Esophagus mucosa (tissue), 1 donor: Measurements from ENCODE around the gene KRT34. TPM values are rescaled to one million over a fixed set of nuclear protein-coding genes. Genes with fewer than 3 reads are reported as not detected.
"Not testable (repeated sequence)": the region's sequence is repeated elsewhere in the genome, so short reads cannot be mapped to it uniquely, and the experiment has no call there.

ENCODE experiments used
- ATAC-seq: fragments of 200-7000 bp; cut with Tn5 transposase; one replicate; pipeline ENCODE4 v1.9.1; 2020
- total RNA-seq: library from RNA; stranded (reverse); gene quantifications from one replicate; pipeline ENCODE4 v1.2.4, GENCODE V29; 2023
- donor health status: DM: yes; HTN: yes; CAD: no.

Gene KRT34
- total RNA-seq, 1 donor from 2014 or later, result 0.44 TPM

GRCh38 chr17:41360296-41360995 lies 21.7 kb downstream of the KRT34 start:
- no peak for ATAC-seq

DNA sequence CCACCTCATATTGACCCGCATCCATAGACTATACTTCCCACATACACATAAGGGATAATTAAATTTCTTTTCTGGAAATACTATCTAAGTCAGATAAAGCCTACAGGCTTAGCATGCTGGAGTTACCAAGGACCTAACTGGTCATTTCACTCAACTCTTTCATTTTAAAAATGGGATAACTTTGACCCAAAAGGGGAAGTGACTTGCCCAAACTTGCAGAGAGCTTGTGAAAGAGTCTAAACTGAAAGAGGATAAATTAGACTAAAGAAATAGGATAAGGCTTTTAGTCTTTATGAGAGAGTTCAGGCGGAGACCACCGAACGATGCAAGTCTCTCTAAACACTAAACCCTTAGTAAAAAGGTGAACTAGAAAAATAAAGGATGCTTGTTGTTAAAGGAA lies 27.6 kb downstream of the KRT34 start:
- ATAC-seq, result no peak

DNA sequence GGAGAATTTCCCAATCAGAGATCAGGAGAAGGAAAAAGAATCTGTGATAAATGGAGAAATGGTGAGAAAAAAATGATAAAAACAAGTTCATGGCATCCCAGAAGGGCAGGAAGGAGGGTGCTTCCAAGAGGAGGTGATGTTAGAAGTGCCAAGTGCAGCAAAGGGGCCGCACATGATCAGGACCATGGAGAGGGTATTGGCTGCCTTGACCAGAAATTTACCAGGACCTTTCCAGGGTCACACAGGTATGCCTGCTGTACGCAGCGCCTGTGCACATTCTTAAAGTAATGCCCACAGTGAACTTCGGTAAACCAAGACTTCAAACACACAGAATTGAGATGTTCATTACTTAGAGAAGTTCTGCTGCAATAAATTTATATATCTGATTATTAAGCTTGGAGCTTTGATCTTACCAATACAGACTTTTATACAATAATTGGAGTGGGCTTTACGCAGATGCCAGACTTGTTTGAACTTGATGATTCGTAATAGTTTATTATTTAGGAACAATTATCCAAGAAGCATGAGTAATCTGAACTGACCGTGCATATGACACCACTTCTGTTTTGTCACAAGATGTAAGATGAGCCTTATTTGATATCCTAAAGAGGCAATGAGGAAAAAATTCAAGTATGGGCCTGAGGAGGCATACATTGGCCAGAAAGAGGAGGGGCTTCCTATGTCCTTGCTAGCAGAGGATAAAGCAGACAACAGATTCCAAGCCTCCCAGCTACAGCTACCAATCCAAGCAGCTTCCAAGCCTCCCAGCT lies 29.3 kb downstream of the KRT34 start:
- ATAC-seq, result no peak

DNA sequence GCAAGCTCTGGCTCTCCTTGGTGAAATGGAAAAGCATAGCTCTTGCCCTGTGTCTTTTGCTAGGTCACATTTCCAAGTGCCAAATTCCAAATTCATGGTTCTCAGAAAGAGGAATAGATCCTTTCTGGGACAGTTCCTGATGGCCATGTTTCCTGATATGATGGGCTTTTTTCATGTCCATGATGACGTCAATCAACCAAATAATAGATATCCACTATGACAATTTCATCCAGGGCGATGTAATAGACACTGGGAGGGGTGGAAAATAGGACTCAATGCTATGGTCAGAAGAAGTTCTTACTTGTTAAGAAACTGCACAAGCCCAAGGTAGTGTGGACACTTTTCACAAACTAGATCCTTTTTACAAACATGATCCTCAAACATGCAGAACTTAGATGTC lies 30.9 kb downstream of the KRT34 start:
- ATAC-seq, result no peak

DNA sequence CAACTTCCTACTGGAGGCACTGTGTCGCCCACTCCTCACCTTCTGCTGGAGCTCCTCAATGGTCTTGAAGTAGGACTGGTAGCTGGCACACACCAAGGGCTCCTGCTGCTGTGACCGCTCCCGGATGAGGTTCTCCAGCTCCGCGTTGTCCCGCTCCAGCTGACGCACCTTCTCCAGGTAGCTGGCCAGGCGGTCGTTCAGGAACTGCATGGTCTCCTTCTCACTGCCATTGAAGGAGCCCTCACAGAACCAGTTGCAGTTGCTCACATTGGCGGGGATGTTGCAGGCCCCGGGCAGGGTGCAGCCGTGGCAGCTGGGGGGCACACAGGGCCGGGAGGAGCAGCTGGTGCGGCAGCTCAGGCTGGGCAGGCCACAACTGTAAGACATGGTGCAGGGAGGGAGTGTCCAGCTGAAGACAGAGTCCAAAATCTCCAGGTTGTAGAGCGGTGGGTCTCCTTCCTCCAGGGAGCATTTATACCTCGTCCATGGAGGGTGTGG lies 31.7 kb downstream of the KRT34 start, which contains the start of gene KRT33A:
TSS of gene KRT33A (minus strand) at position 448 of the 498 bp plus-strand sequence. CDS start at position 387, 61 bp downstream.
- ATAC-seq, result not testable (repeated sequence)

DNA sequence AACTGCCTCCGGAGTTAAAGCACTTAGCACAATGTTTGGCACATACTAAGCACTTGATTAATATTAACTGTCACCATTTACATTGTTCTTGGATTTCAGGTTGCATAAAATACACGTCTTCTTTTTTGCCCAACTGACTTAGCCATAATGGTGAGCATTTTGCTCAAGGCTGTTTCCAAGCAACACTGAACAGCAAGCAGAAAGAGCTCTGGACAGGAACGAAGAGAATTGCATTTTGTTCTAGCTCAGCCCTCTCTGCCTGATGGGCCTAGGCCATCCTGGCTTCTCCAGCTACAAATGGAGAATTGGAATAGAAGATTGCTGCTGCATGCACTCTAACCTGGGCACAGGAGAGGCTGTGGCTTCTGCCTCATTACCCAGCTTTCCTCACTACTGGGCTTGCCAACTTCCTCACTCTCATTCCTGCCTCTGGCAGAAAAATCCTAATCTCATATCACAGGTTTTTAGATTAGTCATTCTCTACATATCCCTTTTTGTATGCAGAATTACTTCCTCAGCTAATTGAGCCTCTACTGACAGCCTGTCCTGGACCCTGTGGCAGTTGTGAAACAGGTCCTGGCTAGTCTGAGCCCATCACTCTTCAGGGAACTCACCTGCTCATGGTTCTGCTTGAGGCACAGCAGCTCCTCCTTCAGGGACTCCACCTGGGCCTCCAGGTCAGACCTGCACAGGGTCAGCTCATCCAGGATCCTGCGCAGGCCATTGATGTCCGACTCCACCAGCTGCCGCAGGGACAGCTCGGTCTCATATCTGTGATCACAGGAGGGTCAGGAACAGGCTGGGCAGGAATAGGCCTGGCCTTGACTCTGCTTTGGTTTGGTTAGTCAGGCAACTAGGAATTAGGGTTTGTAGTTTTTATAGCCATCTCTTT lies 34.0 kb downstream of the KRT34 start:
- ATAC-seq, result peak; percentile 90

DNA sequence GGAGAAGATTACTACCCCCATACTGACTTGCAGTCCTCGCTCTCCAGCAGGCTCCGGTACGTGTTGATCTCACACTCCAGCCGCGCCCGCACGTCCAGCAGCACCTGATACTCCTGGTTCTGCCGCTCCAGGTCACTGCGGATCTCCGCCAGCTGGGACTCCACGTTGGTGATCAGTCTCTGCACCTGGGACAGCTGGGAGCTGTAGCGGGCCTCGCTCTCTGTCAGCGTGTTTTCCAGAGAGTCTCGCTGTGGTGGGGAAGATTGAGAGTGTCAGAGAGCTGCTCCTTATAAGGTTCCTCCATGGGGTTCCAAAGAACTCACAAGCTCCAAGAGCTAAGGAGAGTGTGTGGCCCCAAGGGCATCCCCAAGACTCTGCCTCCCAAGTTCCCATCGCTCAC lies 35.7 kb downstream of the KRT34 start:
- ATAC-seq, result not testable (repeated sequence)

- ATAC-seq, result no peak
Measured at GRCh38 chr17:41345992-41346391, 36.1 kb downstream of the KRT34 start.

DNA sequence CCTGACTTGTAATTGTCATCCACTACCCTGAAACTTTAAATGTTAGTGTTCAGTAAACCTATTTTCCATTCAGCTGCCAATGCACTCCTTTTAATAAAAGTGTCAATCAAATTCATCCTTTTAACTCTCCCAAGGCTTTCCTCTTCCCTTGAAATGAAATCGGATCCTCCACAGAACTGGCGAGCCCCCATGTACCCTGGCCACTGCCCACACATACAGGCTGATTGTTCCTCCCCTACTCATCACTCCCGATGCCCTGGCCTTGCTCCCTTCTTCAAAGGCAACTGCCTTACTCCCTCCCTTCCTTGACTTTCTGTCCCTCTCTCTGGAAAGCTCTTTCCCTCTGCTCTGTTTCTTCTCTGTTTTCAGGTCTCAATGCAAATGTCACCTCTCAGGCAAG lies 39.1 kb downstream of the KRT34 start:
- no peak for ATAC-seq

- no peak for ATAC-seq
Measured at GRCh38 chr17:41340934-41341861, 40.9 kb downstream of the KRT34 start.

- no peak for ATAC-seq
Measured at GRCh38 chr17:41340494-41340893, 41.6 kb downstream of the KRT34 start.

GRCh38 chr17:41339571-41340172 lies 42.4 kb downstream of the KRT34 start:
- ATAC-seq, result peak; percentile 34

GRCh38 chr17:41338961-41339485 lies 43.1 kb downstream of the KRT34 start:
- ATAC-seq, result peak; percentile 75

- no peak for ATAC-seq
Measured at GRCh38 chr17:41335747-41336146, 46.4 kb downstream of the KRT34 start.

- no peak for ATAC-seq
Measured at GRCh38 chr17:41334385-41335305, 47.5 kb downstream of the KRT34 start.

GRCh38 chr17:41333836-41334235 lies 48.3 kb downstream of the KRT34 start:
- no peak for ATAC-seq

GRCh38 chr17:41333098-41333497 lies 49.0 kb downstream of the KRT34 start:
- ATAC-seq, result no peak

DNA sequence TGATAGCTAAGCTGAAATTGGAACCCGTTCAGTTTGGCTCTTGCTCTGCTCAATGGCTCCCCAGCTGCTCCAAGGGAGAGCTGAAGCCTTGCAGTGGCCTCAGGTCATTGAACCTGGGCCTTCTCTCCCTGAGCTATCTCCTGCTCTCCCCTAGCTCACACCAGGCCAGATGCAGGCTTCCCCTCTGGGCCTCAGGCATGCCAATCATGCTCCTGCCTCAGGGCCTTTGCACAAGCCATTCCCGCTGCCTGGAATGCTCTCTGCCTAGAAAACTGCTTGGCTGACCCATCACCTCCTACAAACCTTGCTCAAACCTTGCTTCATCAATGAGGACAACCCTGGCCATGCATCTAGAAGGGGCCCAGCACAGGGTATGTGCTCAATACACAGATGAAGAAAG lies 49.9 kb downstream of the KRT34 start:
- ATAC-seq, result no peak

GRCh38 chr17:41331606-41332005 lies 50.5 kb downstream of the KRT34 start:
- ATAC-seq, result no peak
